Hepatocyte (in vitro differentiated cells): Measurements from ENCODE around the gene HKDC1.

Experiments used
- EZH2 ChIP-seq: fragments of 200-600 bp; sonication (generic); IDR thresholded peaks from 2 replicates; pipeline ENCODE4 v1.6.1; 2016; ENCODE audit warnings: antibody characterized with exemption, mild to moderate bottlenecking, borderline replicate concordance
- EZH2phosphoT487 ChIP-seq: fragments of 200-600 bp; sonication (generic); IDR thresholded peaks from one replicate; pipeline ENCODE4 v1.6.1; 2018; ENCODE audit warnings: antibody characterized with exemption, mild to moderate bottlenecking, low read depth, moderate library complexity; ENCODE audit not compliant: unreplicated experiment, severe bottlenecking
- TF ChIP-seq, protein P1 (sequence below): fragments of 200-600 bp; sonication (generic); IDR thresholded peaks from 2 replicates; pipeline ENCODE4 v1.5.1; 2016; ENCODE audit warnings: antibody characterized with exemption, mild to moderate bottlenecking; ENCODE audit not compliant: poor library complexity

GRCh38 chr10:69239816-69240434 lies 19.8 kb downstream of the HKDC1 start:
- TF ChIP-seq, protein P1, sequence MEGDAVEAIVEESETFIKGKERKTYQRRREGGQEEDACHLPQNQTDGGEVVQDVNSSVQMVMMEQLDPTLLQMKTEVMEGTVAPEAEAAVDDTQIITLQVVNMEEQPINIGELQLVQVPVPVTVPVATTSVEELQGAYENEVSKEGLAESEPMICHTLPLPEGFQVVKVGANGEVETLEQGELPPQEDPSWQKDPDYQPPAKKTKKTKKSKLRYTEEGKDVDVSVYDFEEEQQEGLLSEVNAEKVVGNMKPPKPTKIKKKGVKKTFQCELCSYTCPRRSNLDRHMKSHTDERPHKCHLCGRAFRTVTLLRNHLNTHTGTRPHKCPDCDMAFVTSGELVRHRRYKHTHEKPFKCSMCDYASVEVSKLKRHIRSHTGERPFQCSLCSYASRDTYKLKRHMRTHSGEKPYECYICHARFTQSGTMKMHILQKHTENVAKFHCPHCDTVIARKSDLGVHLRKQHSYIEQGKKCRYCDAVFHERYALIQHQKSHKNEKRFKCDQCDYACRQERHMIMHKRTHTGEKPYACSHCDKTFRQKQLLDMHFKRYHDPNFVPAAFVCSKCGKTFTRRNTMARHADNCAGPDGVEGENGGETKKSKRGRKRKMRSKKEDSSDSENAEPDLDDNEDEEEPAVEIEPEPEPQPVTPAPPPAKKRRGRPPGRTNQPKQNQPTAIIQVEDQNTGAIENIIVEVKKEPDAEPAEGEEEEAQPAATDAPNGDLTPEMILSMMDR, result no peak
- TF ChIP-seq EZH2phosphoT487 (no peak), EZH2 (no peak)
